HG02981 (cell line): Measurements from ENCODE around the gene OR2M7.
"Not testable (repeated sequence)": the region's sequence is repeated elsewhere in the genome, so short reads cannot be mapped to it uniquely, and the experiment has no call there.

Experiments used
- ATAC-seq: cut with Tn5 transposase; IDR thresholded peaks from one replicate; pipeline ENCODE4 v1.9.1; 2021; ENCODE audit warnings: mild to moderate bottlenecking, moderate library complexity; ENCODE audit not compliant: unreplicated experiment

OR2M7 gene

GRCh38 chr1:248324468-248324867 lies at the start of gene OR2M7:
Gene OR2M7, minus strand, starts transcription at chr1:248324568. Its CDS starts 0 bp downstream, at chr1:248324568.
- ATAC-seq: no peak

GRCh38 chr1:248373761-248374160 lies 49.4 kb upstream of the OR2M7 start:
- no peak for ATAC-seq

GRCh38 chr1:248372394-248372793 lies 48.0 kb upstream of the OR2M7 start:
- no peak for ATAC-seq

- ATAC-seq: no peak
Observed at GRCh38 chr1:248366609-248367008, 42.2 kb upstream of the OR2M7 start.

GRCh38 chr1:248361121-248361715 lies 36.9 kb upstream of the OR2M7 start, which contains the start of gene OR2T4:
Gene OR2T4, plus strand, starts transcription at chr1:248361665. Its CDS starts 0 bp downstream, at chr1:248361665.
- no peak for ATAC-seq

- ATAC-seq: no peak
Observed at GRCh38 chr1:248359415-248359814, 35.0 kb upstream of the OR2M7 start.

GRCh38 chr1:248348475-248348874 lies 24.1 kb upstream of the OR2M7 start, which contains the start of gene OR14C36:
Gene OR14C36, plus strand, starts transcription at chr1:248348775. Its CDS starts 0 bp downstream, at chr1:248348775.
- ATAC-seq: no peak

GRCh38 chr1:248343451-248343850 lies 19.1 kb upstream of the OR2M7 start:
- no peak for ATAC-seq

- ATAC-seq: no peak
Observed at GRCh38 chr1:248316796-248317195, 7.6 kb downstream of the OR2M7 start.

GRCh38 chr1:248306740-248307139 lies 17.6 kb downstream of the OR2M7 start:
- ATAC-seq: not testable (repeated sequence)

- ATAC-seq: no peak
Observed at GRCh38 chr1:248306103-248306502, 18.3 kb downstream of the OR2M7 start.

GRCh38 chr1:248305672-248306071 lies 18.7 kb downstream of the OR2M7 start:
- not testable (repeated sequence) for ATAC-seq

GRCh38 chr1:248303324-248303723 lies 21.0 kb downstream of the OR2M7 start, which contains the start of gene OR2T12:
Gene OR2T12, minus strand, starts transcription at chr1:248303424. Its CDS starts 7,846 bp downstream, at chr1:248295578.
- no peak for ATAC-seq

- ATAC-seq: no peak
Observed at GRCh38 chr1:248288391-248288790, 36.0 kb downstream of the OR2M7 start.

- ATAC-seq: no peak
Observed at GRCh38 chr1:248277876-248278275, 46.5 kb downstream of the OR2M7 start, which contains the start of gene OR2T33. Gene OR2T33, minus strand, starts transcription at chr1:248277976. Its CDS starts 4,162 bp downstream, at chr1:248273814.
